PC-9 (cell line): ENCODE results near the gene FOXA2. TPM values are rescaled to one million over a fixed set of nuclear protein-coding genes. Genes with fewer than 3 reads are reported as not detected.

Source experiments
- BruUV-seq: library from RNA; stranded (reverse); fragments of 400-500 nt; replicated peaks from 2 replicates; lab custom pipeline; 2021; lab: Mats Ljungman, UMichigan
- CTCF ChIA-PET: fragments of 300-600 bp; sonication (Branson Sonifier 250); formaldehyde crosslinking; loops from one replicate; lab custom pipeline; 2022; ENCODE audit warnings: antibody characterized with exemption; lab: Charles Lee
- POLR2A ChIA-PET: fragments of 300-600 bp; sonication (Branson Sonifier 250); formaldehyde crosslinking; loops from one replicate; lab custom pipeline; 2022; ENCODE audit warnings: antibody characterized with exemption; ENCODE audit not compliant: unreplicated experiment; lab: Charles Lee
- DNase-seq, 2 experiments: peaks; one replicate each; pipeline versions ENCODE4 v3.0.0 to v3.0.0-alpha.2; 2015 to 2022; ENCODE audit warnings: mixed read lengths in 1 of 2
- H2AFZ ChIP-seq: fragments of 200-600 bp; sonication (generic); 2 replicates; pipeline ENCODE4 v1.8.1; 2017; ENCODE audit warnings: antibody characterized with exemption
- H3F3A ChIP-seq: fragments of 200-600 bp; sonication (generic); 2 replicates; pipeline ENCODE4 v1.8.1; 2017; ENCODE audit warnings: antibody characterized with exemption, mild to moderate bottlenecking, low read depth; ENCODE audit not compliant: insufficient read depth
- H3K27ac ChIP-seq: fragments of 200-600 bp; sonication (generic); 2 replicates; pipeline ENCODE4 v1.6.1; 2016; ENCODE audit warnings: mixed run types
- H3K27me3 ChIP-seq: fragments of 200-600 bp; sonication (generic); 2 replicates; pipeline ENCODE4 v1.6.1; 2016; ENCODE audit warnings: low read depth, mixed run types; ENCODE audit not compliant: insufficient read depth
- H3K36me3 ChIP-seq: fragments of 200-600 bp; sonication (generic); 2 replicates; pipeline ENCODE4 v1.6.1; 2016; ENCODE audit warnings: low read depth, mixed run types
- H3K4me1 ChIP-seq: fragments of 200-600 bp; sonication (generic); replicated peaks from 2 replicates; pipeline ENCODE4 v1.6.1; 2016; ENCODE audit warnings: mixed run types; ENCODE audit not compliant: insufficient read depth
- H3K4me2 ChIP-seq: fragments of 200-600 bp; sonication (generic); 2 replicates; pipeline ENCODE4 v1.6.1; 2017; ENCODE audit warnings: mixed run types
- H3K4me3 ChIP-seq: fragments of 200-600 bp; sonication (generic); 2 replicates; pipeline ENCODE4 v1.6.1; 2016; ENCODE audit warnings: mixed run types
- H3K79me2 ChIP-seq: fragments of 200-600 bp; sonication (generic); 2 replicates; pipeline ENCODE4 v1.6.1; 2017; ENCODE audit warnings: low read depth, mixed run types
- H3K9me2 ChIP-seq: fragments of 200-600 bp; sonication (generic); 2 replicates; pipeline ENCODE4 v1.8.1; 2017; ENCODE audit warnings: mild to moderate bottlenecking; ENCODE audit not compliant: insufficient read depth
- H3K9me3 ChIP-seq: fragments of 200-600 bp; sonication (generic); 2 replicates; pipeline ENCODE4 v1.8.1; 2016; ENCODE audit warnings: low read depth; ENCODE audit not compliant: insufficient read depth
- H4K20me1 ChIP-seq: fragments of 200-600 bp; sonication (generic); 2 replicates; pipeline ENCODE4 v1.8.1; 2017; ENCODE audit not compliant: insufficient read depth
- CTCF ChIP-seq: fragments of 200-600 bp; sonication (generic); conservative IDR thresholded peaks from 2 replicates; pipeline ENCODE4 v1.6.1; 2017; ENCODE audit warnings: mixed run types, antibody characterized with exemption, mild to moderate bottlenecking, moderate library complexity
- EZH2 ChIP-seq: fragments of 200-600 bp; sonication (generic); IDR thresholded peaks from 2 replicates; pipeline ENCODE4 v1.8.0; 2017; ENCODE audit warnings: antibody characterized with exemption, low read depth
- intact Hi-C: fragments of 100-400 bp; cut with micrococcal nuclease; formaldehyde crosslinking; loops from one replicate; pipeline ENCODE4 v1.10.0; 2022; ENCODE audit not compliant: unreplicated experiment
- total RNA-seq: library from RNA; stranded (reverse); gene quantifications from 2 replicates; pipeline ENCODE4 v1.2.3, GENCODE V29; 2021

Gene FOXA2
- total RNA-seq, 1 experiment from 2014 or later: not detected

GRCh38 chr20:22559711-22560318 is 24.6 kb downstream of the FOXA2 start:
- Histone ChIP-seq H3K4me3 (no peak overlapping the region), H3K27me3 (0 out of 2 replicates have a peak, but pooled peaks cover 5% of the 10 kb centered on the region), H3K9me3 (no peaks in the 10 kb centered on the region), H3K79me2 (no peaks in the 10 kb centered on the region), H3K4me1 (no peaks in the 10 kb centered on the region), H3K36me3 (no peaks in the 10 kb centered on the region), H4K20me1 (no peaks in the 10 kb centered on the region), H3F3A (no peaks in the 10 kb centered on the region), H2AFZ (no peak overlapping the region), H3K4me2 (no peak overlapping the region), H3K9me2 (no peaks in the 10 kb centered on the region), H3K27ac (no peak overlapping the region)
- TF ChIP-seq EZH2: no peak
- no peak for TF ChIP-seq CTCF
- ChIA-PET POLR2A (no interaction called here), CTCF (no interaction called here)
- intact Hi-C loops: no loop called here
- DNase-seq: no peak
- BruUV-seq: no TSS peak

- no peaks in the 10 kb centered on the region for H3K79me2 ChIP-seq
- no peaks in the 10 kb centered on the region for H3K9me2 ChIP-seq
- H3K4me2 ChIP-seq: no peak overlapping the region
- no peaks in the 10 kb centered on the region for H4K20me1 ChIP-seq
- intact Hi-C loops: no loop called here
- 0 out of 2 replicates have a peak, but pooled peaks cover 5% of the 10 kb centered on the region for H3K27me3 ChIP-seq
- H2AFZ ChIP-seq: no peak overlapping the region
- ChIA-PET POLR2A (no interaction called here), CTCF (no interaction called here)
- no peak for TF ChIP-seq CTCF
- H3K9me3 ChIP-seq: no peaks in the 10 kb centered on the region
- H3F3A ChIP-seq: no peaks in the 10 kb centered on the region
- no peak overlapping the region for H3K27ac ChIP-seq
- no peaks in the 10 kb centered on the region for H3K36me3 ChIP-seq
- DNase-seq: no peak
- H3K4me3 ChIP-seq: no peak overlapping the region
- BruUV-seq: no TSS peak
- H3K4me1 ChIP-seq: no peaks in the 10 kb centered on the region
These were observed 26.7 kb downstream of the FOXA2 start for GRCh38 chr20:22557403-22558276.

- Histone ChIP-seq H2AFZ (no peak overlapping the region), H4K20me1 (no peaks in the 10 kb centered on the region), H3K27ac (no peak overlapping the region), H3K4me2 (no peak overlapping the region), H3K9me2 (no peaks in the 10 kb centered on the region), H3K27me3 (no peaks in the 10 kb centered on the region), H3K36me3 (no peaks in the 10 kb centered on the region), H3F3A (no peaks in the 10 kb centered on the region), H3K79me2 (no peaks in the 10 kb centered on the region), H3K4me3 (no peak overlapping the region), H3K9me3 (no peaks in the 10 kb centered on the region), H3K4me1 (no peaks in the 10 kb centered on the region)
- no peak for TF ChIP-seq CTCF
- no peak for TF ChIP-seq EZH2
- intact Hi-C loops: no loop called here
- ChIA-PET POLR2A (no interaction called here), CTCF (no interaction called here)
- no peak for DNase-seq
- BruUV-seq: no TSS peak
These were observed 27.8 kb downstream of the FOXA2 start for GRCh38 chr20:22556565-22557056.
